ENCODE results near the gene MANSC4.

Gene MANSC4

GRCh38 chr12:27723212-27723611, 56.8 kb downstream of the MANSC4 start:
- Histone ChIP-seq H3K4me1 (ENCODE audit: insufficient read depth, low read length) (no peaks in the 10 kb centered on the region), H3K4me3 (ENCODE audit: low read length) (no peak overlapping the region), H2AFZ (ENCODE audit: low read depth, low read length) (no peak overlapping the region), H3K36me3 (ENCODE audit: insufficient read depth, low read length) (peaks cover 60% of the 10 kb centered on the region), H3K9me3 (ENCODE audit: low read length) (no peaks in the 10 kb centered on the region), H3K27me3 (ENCODE audit: insufficient read depth, low read length) (no peaks in the 10 kb centered on the region)
